GM19099 (cell line): Measurements from ENCODE around the gene ACAP2.

Source experiments
- POLR2A ChIP-seq: IDR thresholded peaks from 3 replicates; pipeline ENCODE4 v1.6.1; 2011; ENCODE audit warnings: low read depth; ENCODE audit not compliant: insufficient read length; ENCODE audit errors: extremely low read depth

The ACAP2 gene

DNA sequence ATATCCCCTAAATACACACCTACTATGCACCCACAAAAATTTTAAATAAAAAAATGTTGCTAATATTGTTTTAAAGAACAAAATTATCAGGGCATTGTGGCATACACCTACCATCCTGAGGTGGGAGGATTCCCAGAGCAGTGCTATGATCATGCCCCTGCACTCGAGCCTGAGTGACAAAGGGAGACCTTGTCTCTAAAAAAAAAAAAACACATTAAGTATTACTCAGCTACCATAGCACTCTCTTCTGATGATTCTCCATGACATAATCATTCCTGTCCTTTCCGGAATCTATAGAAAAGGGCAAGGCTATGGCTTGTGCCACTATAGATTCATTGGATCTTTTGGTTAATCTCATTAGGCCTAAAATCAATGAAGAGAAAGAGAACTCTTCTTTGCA lies 77.4 kb downstream of the ACAP2 start:
- TF ChIP-seq POLR2A, result no peak

DNA sequence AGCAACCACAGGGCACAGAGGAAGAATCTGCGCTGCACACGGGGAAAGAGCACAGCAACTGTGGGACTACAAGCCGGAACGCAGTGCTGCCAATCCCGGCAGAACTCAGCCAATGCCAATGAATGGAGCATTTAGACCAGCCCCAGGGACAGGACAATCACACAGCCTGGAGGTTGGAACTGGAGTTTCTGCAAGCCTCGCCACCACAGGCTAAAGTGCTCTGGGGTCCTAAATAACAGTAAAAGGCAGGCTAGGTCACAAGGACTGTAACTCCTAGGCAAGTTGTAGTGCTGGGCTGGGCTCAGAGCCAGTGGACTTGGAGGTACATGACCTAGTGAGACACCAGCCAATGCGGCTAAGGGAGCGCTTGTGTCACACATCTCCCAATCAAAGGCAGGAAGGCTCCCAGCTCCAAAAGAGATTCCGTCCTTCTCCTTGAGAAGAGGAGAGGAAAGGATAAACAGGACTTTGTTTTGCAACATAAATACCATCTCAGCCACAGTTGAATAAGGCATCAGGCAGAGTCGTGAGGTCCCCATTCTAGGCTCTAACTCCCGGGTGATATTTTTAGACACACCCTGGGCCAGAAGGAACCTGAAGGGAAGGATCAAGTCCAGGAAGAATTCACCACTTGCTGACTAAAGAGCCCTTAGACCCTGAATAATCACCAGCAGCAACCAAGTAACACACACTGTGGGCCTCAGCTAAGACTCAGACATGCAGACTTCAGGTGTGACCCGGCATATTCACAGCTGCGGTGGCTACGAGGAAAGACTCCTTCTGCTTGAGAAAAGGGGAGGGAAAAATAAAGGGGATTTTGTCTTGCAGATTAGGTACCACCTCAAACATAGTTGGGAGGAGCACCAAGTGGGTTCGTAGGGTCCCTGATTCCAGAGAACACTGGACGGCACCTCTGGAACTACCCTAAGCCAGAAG lies 86.4 kb downstream of the ACAP2 start:
- no peak for TF ChIP-seq POLR2A

DNA sequence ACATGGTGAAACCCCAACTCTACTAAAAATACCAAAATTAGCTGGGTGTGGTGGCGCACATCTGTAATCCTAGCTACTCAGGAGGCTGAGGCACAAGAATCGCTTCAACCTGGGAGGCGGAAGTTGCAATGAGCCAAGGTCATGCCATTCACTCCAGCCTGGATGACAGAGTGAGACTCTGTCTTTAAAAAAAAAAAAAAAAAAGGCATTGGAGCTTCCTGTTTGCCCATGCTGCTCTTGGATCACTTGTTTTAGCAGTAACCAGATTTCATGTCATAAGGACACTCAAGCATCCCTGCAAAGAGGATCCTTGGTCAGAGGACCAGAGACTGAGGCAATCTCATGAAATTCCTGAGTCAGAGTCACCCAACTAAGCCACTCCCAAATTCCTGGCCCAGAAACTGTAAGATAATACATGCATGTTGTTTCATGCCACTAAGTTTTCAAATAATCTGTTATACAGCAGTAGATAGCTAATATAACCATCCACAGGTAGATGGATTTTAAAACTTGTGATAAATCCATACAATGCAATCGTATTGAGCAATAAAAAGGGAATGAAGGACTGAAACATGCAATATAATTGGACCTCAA lies 89.8 kb downstream of the ACAP2 start:
- no peak for TF ChIP-seq POLR2A

DNA sequence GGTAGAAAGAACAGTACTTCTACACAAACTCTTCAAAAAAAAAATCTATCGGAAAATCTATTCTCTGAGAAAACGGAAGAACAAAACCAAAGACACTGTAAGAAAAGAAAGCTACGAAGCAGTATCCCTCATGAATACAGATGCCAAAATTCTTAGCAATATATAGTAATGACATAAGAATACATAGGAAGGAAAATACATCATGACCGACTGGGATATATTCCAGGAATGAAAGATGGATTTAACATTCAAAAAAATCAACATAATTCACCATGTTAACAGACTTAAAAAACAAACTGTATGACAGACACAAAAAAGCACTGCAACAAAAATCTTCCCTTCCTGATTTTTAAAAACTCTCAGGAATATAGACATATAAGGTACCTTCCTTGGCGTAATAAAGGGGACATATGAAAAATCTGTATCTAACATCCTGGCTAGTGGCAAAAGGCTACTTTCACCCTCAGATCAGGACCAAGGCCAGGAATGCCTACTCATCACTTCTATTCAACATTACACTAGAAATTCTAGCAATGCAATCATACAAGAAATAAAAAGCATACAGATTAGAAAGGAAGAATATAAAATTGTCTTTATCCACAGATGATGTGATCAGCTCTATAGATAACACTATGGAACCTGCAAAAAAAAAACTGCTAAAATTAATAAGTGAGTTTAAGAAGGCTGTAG lies 94.2 kb downstream of the ACAP2 start:
- TF ChIP-seq POLR2A, result no peak

DNA sequence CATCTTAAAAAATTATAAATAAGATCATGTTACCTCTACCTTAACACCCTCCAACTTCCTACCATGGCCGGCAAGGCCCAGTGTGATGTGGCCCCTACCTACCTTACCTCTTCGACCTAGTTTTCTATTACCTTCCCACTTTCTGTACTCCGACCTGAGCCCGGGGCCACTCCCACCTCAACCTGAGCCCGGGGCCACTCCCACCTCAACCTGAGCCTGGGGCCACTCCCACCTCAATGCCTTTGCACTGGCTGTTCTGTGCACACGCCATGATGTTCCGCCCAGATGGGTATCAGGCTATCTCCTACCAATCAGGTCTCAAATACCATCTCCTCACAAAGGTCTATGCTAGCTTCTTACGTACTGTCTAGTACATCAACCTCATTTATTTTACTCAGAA lies 105.1 kb downstream of the ACAP2 start:
- no peak for TF ChIP-seq POLR2A

DNA sequence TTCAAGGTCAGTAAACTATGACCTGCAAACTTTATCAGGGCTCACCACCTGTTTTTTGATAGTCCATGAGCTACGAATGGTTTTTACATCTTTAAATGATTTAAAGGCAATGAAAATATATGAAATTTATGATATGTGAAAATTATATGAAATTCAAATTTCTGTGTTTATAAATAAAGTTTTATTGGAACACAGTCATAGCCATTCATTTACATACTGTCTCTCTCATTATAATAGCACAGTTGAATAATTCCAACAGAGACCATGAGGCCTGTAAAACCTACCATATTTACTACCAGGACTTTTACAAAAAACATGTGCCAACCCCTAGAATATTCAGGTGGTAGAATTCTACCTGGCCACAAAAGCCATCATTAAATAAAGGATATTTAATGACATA lies 107.9 kb downstream of the ACAP2 start:
- no peak for TF ChIP-seq POLR2A

DNA sequence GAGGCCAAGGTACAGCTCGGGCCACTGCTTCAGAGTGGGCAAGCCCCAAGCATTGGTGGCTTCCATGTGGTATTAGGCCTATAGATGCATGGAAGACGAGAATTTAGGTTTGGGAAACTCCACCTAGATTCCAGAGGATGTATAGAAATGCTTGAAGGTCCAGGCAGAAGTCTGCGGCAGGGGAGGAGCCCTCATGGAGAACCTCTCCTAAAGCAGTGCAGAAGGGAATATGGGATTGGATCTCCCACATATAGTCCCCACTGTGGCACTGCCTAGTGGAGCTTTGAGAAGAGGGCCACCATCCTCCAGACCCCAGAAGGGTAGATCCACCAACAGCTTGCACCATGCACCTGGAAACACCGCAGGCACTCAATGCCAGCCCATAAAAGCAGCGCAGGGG lies 123.8 kb downstream of the ACAP2 start:
- no peak for TF ChIP-seq POLR2A

DNA sequence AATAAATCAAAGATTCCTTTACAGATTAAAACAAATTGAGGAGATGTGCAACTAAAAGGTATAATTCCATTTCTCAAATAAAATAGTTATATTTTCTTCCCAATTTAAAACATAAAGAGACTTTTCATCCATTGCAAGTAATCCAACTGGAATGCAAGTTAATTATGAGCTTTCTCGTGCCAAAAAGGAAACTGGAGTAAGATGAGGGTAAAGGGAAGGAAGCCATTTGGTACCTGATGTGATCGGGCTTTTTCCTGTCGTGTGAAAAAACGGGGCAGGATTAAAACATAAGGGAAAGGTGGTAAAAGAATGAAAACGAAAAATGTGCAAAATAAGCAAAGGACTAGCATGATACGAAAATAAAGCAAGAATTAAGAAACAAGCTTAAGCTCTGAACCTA lies 130.1 kb downstream of the ACAP2 start:
- TF ChIP-seq POLR2A, result no peak

DNA sequence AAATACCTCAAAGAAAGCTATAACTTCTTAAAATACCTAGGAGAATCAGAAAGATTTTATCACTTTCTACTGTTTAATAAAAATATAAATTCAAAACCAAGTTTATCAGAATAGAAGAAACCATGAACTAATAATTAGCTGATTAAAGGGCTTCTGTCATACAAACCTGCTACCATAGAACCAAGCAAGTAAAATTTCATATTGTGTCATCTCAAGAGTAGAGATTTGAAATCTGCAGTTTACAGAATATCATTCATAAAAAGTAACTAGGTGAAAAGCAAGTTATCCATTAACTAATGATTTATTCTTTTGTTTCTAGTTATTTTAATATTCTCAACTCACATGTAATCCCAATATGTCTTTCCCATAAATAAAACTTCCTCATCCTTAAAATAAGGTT lies 135.1 kb downstream of the ACAP2 start:
- no peak for TF ChIP-seq POLR2A

DNA sequence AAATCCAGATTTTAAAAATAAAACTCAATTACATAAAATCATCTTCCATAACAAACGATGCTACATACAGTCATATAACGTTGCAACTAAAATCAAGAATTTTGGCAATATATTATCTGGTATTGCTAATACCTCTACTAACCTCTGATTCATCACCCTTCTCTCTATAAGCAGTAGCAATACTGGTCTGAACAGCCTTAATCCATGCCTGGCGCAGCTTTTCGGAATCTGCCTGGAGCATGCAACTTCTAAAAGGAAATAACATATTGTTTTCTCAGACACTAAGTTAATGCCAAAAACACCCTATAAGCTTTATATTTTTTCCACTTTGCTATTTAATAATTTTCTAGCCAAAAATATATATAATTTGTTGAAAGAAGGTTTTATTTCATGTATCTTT lies 136.5 kb downstream of the ACAP2 start:
- TF ChIP-seq POLR2A, result no peak

DNA sequence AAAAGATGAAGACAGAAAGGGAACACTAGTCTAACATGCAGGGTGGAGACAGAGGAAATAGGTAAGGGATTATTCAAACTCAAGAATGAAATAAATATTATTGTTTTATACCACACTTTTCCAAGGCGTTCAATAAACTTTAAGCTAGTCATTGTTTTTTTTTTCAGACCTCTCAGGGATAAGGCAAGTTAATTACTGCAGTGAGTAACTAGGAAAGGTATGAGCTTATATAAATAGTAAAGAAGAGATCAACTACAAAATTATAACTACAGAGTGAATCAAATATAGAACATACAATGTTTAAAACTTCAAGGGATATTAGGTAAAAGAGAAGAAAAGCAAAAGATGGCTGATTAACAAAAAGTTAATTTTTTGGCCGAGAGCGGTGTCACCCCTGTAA lies 140.4 kb downstream of the ACAP2 start:
- TF ChIP-seq POLR2A, result no peak

DNA sequence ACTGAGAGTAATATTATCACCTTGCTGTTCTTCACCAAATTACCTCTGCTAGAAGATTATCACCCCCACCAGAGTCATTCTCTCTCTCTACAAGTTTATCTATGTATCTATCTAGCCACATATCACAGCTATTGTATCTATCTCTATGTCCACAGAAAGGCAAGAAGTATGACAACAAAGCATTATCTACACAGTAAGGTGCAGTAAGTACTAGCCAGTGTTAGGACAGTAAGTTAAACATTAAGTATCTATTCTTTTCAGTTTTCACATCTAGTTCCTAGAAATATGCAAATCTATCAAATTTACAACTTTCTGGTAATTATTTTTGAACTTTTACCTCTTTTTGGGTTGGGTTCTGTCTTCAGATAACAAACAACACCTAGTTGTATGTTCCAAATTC lies 145.4 kb downstream of the ACAP2 start:
- no peak for TF ChIP-seq POLR2A

DNA sequence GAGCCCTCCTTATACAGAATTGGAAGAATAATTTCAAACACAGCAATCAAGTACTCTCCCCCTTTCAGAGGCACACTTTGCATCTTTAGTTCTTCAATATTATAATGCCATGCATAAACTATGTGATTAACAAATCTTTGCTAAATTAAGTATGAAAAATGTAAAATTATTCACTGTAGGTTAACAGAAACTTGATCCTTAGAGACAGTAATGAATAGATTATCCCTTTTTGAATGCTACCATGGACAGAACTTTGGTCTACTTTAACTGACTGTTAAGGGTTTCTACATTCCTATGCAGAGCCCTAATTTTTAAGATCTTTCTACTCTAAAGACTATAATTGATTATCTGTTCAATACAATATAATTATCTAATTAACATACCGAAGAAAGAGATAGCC lies 146.2 kb downstream of the ACAP2 start:
- TF ChIP-seq POLR2A, result no peak

DNA sequence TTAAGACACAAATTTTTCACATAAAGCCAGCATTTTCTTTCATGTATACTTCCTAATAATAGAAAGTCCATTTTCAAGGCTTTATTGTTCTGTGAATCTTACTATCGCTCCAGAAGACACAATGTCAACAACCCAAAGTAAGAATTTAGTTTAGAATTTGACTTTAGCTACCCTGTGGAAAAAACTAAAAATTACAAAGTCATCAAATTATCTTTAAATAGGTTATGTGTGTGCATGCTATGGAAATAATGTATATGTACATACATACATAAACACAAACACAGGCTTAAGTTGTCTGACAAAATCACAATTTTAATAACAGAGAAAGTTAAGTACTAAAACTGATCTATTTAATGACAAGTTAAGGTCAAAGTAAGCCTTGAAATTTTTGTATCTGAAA lies 151.7 kb downstream of the ACAP2 start:
- no peak for TF ChIP-seq POLR2A

DNA sequence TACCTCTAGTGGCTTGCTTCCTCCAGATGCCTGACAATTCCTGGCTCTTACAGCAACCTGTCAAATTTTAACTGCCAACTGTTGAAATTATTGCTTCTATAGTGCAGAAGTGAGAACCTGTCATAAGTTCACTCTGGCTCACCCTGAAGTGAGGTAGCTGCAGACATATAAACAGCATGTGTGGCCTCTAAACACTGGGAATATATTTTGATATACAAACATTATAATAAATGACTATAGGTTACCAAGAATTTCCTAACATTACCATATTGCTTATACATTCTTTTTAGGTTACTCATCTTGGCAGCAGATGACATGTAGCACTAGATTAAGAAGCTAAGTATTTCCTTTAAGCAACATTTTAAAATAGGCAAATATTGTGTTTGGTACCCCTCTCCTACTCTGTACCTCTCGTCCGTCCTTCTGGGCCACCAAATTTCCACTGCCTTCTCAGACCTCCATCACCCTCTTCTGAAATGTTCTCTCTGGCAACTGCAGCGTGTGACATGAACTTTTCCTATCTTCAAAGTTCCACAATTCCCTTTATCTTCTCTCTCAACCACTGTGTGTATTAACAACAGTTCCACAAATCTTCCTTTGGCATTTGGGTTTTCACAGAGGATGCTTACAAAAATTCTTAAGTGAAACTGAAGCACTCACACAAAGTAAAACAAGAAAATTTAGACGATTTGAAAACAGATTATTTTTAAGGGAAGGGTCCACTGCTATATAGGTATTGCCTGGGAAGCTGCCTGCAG lies 156.5 kb downstream of the ACAP2 start:
- no peak for TF ChIP-seq POLR2A
